Mucosa of stomach (tissue), 1 donor: ENCODE results near the gene SCAF8.

ENCODE experiments used
- H3K27me3 ChIP-seq: one replicate; pipeline ENCODE4 v1.7.0; 2013; ENCODE audit warnings: mild to moderate bottlenecking, low read length; ENCODE audit not compliant: control insufficient read depth, insufficient read depth
- H3K36me3 ChIP-seq: one replicate; pipeline ENCODE4 v1.7.0; 2013; ENCODE audit warnings: low read length; ENCODE audit not compliant: control insufficient read depth, insufficient read depth
- H3K4me1 ChIP-seq: one replicate; pipeline ENCODE4 v1.7.0; 2013; ENCODE audit warnings: mild to moderate bottlenecking, low read length; ENCODE audit not compliant: control insufficient read depth, insufficient read depth
- H3K4me3 ChIP-seq: one replicate; pipeline ENCODE4 v1.7.0; 2013; ENCODE audit warnings: low read length
- H3K9ac ChIP-seq: one replicate; pipeline ENCODE4 v1.7.0; 2013; ENCODE audit warnings: mild to moderate bottlenecking, low read length, moderate library complexity
- H3K9me3 ChIP-seq: one replicate; pipeline ENCODE4 v1.7.0; 2013; ENCODE audit warnings: mild to moderate bottlenecking, low read length, moderate library complexity; ENCODE audit not compliant: control insufficient read depth
- donor health status: Pancreatic carcinoma.

SCAF8 gene

DNA sequence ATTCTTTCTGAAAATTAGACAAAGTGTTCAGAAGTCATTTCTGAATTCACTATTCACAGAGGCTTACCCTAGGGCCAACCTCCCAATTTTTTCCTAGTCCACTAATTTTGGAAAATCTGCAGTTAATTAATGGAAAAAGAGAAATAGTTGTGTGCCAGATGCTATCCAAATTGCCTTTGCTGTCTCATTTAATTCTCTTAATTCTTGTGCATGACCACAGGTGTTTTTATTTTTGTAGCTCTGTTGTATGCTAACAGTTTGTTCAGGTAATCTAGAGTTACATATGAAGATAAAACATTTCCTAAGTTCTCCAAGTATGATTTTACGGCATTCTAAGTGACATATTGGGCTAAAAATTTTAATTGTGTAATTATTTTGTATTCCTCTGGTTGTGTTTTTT is 96.8 kb downstream of the SCAF8 start:
- no peak overlapping the region for H3K9ac ChIP-seq
- H3K4me1 ChIP-seq: peaks cover 7% of the 10 kb centered on the region
- H3K36me3 ChIP-seq: peaks cover 11% of the 10 kb centered on the region
- no peaks in the 10 kb centered on the region for H3K27me3 ChIP-seq
- no peaks in the 10 kb centered on the region for H3K9me3 ChIP-seq
- H3K4me3 ChIP-seq: no peak overlapping the region

DNA sequence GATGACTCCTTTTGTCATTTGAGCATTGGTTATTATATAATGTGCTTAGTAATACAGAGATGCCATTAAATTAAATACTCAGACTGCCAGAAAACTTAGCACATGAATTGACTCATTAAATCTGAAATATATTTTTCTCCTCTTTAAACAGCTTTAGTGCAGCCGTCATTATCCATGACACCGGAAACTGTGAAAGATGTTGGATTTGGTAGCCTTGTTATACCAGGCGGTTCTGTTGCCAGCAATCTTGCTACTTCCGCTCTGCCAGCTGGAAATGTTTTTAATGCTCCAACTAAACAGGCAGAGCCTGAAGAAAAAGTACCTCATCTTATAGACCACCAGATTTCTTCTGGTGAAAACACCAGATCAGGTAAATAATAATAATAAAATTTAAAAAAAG is 97.6 kb downstream of the SCAF8 start:
- no peaks in the 10 kb centered on the region for H3K9me3 ChIP-seq
- peaks cover 9% of the 10 kb centered on the region for H3K4me1 ChIP-seq
- H3K4me3 ChIP-seq: no peak overlapping the region
- H3K9ac ChIP-seq: no peak overlapping the region
- peaks cover 11% of the 10 kb centered on the region for H3K36me3 ChIP-seq
- H3K27me3 ChIP-seq: no peaks in the 10 kb centered on the region

DNA sequence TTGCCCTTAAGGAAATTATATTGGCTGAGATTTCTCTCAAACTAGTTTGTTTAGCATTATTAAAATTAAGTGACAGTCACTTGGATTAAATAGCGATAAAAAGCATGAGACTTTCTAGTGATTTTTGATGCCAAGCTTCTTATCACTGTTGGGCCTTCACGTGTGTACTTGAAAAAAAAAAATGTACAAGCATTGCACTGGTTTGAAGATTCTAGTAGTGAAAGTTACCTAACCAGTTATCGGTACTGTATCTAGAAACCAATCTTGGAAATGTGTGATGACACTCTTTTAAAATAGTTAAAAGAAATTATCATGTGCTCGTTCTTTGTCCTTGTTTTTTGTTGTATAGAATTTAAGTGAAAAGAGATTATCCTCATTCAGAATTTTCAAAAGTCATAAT is 102.1 kb downstream of the SCAF8 start:
- peaks cover 9% of the 10 kb centered on the region for H3K4me1 ChIP-seq
- no peak overlapping the region for H3K9ac ChIP-seq
- H3K27me3 ChIP-seq: no peaks in the 10 kb centered on the region
- no peak overlapping the region for H3K4me3 ChIP-seq
- no peaks in the 10 kb centered on the region for H3K9me3 ChIP-seq
- H3K36me3 ChIP-seq: peaks cover 11% of the 10 kb centered on the region

DNA sequence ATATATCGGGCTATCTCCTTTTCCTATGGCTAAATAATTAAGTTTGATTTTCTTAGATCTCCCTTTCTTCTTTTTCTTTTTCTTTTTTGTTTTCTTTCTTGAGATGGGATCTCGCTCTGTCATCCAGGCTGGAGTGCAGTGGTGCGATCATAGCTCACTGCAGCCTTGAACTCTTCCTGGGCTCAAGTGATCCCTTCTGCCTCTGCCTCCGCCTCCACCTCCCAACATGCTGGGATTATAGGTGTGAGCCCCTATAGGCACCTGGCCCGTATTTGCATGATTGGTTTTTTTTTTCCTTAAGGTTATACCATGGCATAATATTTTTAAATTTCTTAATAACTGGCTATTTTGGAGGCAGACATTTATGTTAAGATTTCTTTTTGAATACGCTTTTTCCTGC is 106.3 kb downstream of the SCAF8 start:
- Histone ChIP-seq H3K9me3 (no peaks in the 10 kb centered on the region), H3K4me1 (peaks cover 6% of the 10 kb centered on the region), H3K9ac (no peak overlapping the region), H3K36me3 (no peaks in the 10 kb centered on the region), H3K4me3 (no peak overlapping the region), H3K27me3 (no peaks in the 10 kb centered on the region)

DNA sequence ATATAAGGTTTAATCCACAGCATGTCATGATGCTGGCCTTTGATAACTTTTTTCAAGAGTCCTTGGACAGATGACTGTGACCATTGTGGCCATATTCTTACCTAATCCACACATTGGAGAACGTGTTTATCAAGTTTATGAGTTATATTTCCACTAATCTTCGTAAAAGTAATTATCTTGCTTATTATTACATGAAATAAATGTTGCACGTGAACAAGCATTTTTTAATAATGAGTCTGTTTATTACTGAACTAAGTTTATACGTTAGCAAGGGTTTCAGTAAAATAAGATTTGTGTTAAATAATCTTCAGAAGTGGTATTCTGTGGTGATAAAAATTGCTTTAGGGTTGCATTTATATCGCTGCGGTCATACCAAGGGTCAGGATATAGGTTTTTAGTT is 107.1 kb downstream of the SCAF8 start:
- Histone ChIP-seq H3K27me3 (no peaks in the 10 kb centered on the region), H3K36me3 (no peaks in the 10 kb centered on the region), H3K4me1 (no peaks in the 10 kb centered on the region), H3K9ac (no peak overlapping the region), H3K4me3 (no peak overlapping the region), H3K9me3 (no peaks in the 10 kb centered on the region)

DNA sequence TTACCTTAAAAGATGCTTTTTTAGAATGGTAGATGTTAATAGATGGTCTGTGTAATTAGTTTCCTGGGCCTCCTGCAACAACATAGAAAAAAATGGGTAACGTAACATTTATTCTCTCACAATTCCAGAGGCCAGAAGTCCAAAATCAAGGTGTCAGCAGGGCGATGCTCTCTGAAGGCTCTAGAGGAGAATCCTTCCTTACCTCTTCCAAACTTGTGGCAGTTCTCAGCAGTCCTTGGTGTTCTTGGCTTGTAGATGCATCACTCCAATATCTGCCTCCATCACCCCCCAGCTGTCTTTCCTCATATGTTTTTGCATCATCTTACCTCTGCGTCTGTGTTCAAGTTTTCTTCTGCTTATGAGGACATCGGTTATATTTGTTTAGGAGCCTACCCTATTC is 107.9 kb downstream of the SCAF8 start:
- no peaks in the 10 kb centered on the region for H3K27me3 ChIP-seq
- no peak overlapping the region for H3K9ac ChIP-seq
- H3K4me1 ChIP-seq: no peaks in the 10 kb centered on the region
- no peak overlapping the region for H3K4me3 ChIP-seq
- no peaks in the 10 kb centered on the region for H3K36me3 ChIP-seq
- H3K9me3 ChIP-seq: no peaks in the 10 kb centered on the region

DNA sequence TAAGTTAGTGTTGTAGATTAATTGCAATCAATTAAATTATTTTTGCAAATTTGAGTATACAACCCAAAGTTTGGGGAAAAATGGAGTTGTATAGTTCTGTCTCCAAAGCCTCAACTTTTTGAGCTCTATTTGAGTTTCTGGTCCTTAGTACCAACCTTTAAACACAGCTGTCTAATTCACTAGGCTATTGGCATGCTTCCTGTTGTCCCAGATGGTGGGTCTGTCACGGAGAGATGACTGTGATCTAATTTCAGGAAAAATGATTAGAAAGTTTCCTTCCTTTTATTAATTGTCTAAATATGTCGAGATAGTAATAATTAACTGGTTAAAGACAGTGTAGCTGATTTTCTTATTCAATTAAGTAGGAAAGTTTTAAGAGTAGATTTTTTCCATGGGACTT is 109.6 kb downstream of the SCAF8 start:
- no peaks in the 10 kb centered on the region for H3K36me3 ChIP-seq
- no peaks in the 10 kb centered on the region for H3K9me3 ChIP-seq
- no peaks in the 10 kb centered on the region for H3K4me1 ChIP-seq
- H3K4me3 ChIP-seq: no peak overlapping the region
- H3K9ac ChIP-seq: no peak overlapping the region
- H3K27me3 ChIP-seq: no peaks in the 10 kb centered on the region

DNA sequence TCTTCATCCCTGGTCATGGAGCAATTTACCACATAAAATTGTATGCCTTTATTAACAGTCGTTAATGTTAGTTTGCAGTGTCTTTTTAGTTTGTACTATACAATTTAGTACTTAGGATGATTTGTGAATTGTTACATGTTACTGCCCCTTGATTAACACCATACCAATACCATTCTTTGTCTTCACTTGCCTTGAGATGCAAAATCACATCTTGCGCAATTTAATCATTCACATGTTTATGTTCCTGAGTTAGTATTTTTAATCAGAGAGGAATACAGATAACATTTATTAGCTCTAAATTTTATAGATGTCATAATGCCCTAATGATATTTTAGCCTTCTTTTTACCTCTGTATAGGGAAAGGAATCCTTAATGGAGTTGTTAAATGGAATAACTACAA is 114.1 kb downstream of the SCAF8 start:
- no peaks in the 10 kb centered on the region for H3K9me3 ChIP-seq
- no peaks in the 10 kb centered on the region for H3K36me3 ChIP-seq
- H3K27me3 ChIP-seq: no peaks in the 10 kb centered on the region
- H3K4me1 ChIP-seq: no peaks in the 10 kb centered on the region
- no peak overlapping the region for H3K9ac ChIP-seq
- no peak overlapping the region for H3K4me3 ChIP-seq

DNA sequence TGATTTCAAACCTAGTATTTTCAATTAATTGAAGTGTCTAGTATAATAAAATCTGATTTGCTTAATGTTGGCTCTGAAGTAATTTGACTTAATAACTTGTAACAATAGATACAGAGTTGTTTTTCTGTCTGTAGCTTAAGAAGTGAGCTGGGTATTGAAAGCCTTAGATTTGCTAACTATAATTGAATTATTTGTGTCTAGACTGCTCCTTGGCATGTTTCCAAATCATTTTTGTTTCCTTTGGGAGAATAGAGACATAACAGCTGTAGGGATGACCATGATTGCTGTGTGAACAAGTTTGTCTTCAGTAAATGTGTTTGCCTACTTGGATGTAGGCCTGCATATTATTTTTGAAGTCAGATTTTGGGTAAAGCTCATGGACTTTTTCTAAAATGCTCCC is 115.4 kb downstream of the SCAF8 start:
- no peaks in the 10 kb centered on the region for H3K27me3 ChIP-seq
- no peaks in the 10 kb centered on the region for H3K4me1 ChIP-seq
- no peak overlapping the region for H3K4me3 ChIP-seq
- H3K36me3 ChIP-seq: no peaks in the 10 kb centered on the region
- no peak overlapping the region for H3K9ac ChIP-seq
- no peaks in the 10 kb centered on the region for H3K9me3 ChIP-seq

DNA sequence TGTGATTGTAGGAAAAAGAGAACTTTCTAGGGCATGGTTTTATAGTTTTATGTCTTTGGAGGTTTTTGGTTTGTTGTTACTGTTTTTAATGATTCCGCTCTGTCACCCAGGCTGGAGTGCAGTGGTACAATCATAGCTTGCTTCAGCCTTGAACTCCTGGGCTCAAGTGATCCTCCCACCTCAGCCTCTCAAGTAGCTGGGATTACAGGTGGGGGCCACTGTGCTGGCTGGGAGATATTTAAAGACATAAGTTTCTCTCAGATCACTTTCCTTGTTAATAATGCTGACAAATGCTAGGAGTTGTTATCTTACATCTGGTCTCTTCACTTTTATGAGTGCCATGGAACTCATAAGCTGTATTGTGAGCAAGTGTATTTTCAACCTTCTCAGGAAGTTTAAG is 116.3 kb downstream of the SCAF8 start:
- H3K4me3 ChIP-seq: no peak overlapping the region
- H3K27me3 ChIP-seq: no peaks in the 10 kb centered on the region
- no peaks in the 10 kb centered on the region for H3K4me1 ChIP-seq

DNA sequence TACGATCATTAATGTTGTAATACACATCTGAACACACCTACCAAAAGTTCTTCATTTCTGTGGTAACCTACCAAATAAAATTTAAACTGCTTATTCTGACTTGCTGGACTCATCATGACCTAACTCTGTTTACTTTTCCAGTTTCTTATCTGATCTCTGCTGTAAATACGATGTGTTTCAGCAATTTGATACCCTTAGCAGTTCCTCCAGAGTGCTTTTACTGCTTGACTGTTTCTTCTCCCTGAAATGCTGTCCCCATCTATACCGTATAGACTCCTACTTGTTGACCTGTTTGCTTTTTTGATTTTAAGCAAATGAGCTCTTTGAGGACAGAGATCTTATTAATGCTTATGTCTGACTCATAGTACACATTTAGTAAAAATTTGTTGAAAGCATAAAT is 119.5 kb downstream of the SCAF8 start:
- no peak overlapping the region for H3K9ac ChIP-seq
- H3K36me3 ChIP-seq: no peaks in the 10 kb centered on the region
- no peaks in the 10 kb centered on the region for H3K4me1 ChIP-seq
- no peaks in the 10 kb centered on the region for H3K27me3 ChIP-seq
- H3K4me3 ChIP-seq: no peak overlapping the region
- H3K9me3 ChIP-seq: no peaks in the 10 kb centered on the region

More for the DNA sequence above, 116.3 kb downstream of the SCAF8 start:
- Histone ChIP-seq H3K9ac (no peak overlapping the region), H3K36me3 (no peaks in the 10 kb centered on the region), H3K9me3 (no peaks in the 10 kb centered on the region)

DNA sequence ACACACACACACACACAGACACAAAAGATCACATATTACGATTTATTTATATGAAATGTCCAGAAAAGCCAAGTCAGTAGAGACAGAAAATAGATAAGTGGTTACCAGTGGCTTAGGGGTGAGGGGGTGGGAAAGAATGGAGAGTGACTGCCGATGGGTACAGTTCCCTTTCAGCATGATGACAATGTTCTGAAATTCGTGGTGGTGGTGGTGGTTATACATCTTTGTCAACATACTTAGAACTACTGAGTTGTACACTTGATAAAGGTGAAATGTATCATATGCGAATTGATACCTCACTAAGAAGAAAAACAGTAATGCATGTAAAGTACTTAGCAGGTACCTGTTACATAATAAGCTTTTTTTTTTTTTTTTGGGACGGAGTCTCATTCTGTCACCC is 124.3 kb downstream of the SCAF8 start:
- Histone ChIP-seq H3K27me3 (no peaks in the 10 kb centered on the region), H3K36me3 (no peaks in the 10 kb centered on the region), H3K4me3 (no peak overlapping the region), H3K9me3 (no peaks in the 10 kb centered on the region), H3K4me1 (no peaks in the 10 kb centered on the region), H3K9ac (no peak overlapping the region)

DNA sequence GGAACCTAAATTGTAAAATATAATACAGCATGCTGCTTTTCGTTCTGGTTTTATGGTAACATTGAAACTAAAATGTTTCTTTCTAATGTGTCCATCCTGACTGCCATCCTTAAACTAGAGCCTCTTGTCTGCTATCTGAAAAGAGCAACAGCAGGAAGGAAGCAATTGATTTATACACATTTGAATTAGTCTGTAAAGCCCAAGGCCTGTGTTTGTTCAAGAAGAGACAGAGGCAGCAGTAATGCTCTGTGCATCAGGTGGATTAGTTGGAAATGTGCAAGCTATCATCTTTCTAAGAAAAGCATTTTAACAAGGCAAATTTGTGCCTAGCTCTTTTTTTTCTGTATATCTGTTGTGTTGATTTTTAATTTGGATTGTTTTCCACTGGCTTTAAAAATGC is 128.6 kb downstream of the SCAF8 start:
- H3K9ac ChIP-seq: no peak overlapping the region

More for the DNA sequence above, 128.6 kb downstream of the SCAF8 start:
- H3K36me3 ChIP-seq: no peaks in the 10 kb centered on the region
- peaks cover 10% of the 10 kb centered on the region for H3K4me1 ChIP-seq
- no peaks in the 10 kb centered on the region for H3K27me3 ChIP-seq
- no peak overlapping the region for H3K4me3 ChIP-seq
- H3K9me3 ChIP-seq: no peaks in the 10 kb centered on the region
